Fibroblast of mammary gland (primary cell): ENCODE data around the gene GALNT7.

Source experiments
- DNase-seq: peaks from one replicate; pipeline ENCODE4 v3.0.0-alpha.2; 2010; ENCODE audit warnings: low read depth
- H3K4me3 ChIP-seq: 2 replicates; pipeline ENCODE4 v1.5.1; 2011; ENCODE audit warnings: low read depth, mild to moderate bottlenecking, low read length, moderate library complexity; ENCODE audit not compliant: control insufficient read depth
- CTCF ChIP-seq: conservative IDR thresholded peaks from 2 replicates; pipeline ENCODE4 v1.5.1; 2011; ENCODE audit warnings: low read depth, low read length, inconsistent platforms; ENCODE audit not compliant: control insufficient read depth, insufficient read depth

GALNT7 gene

DNA sequence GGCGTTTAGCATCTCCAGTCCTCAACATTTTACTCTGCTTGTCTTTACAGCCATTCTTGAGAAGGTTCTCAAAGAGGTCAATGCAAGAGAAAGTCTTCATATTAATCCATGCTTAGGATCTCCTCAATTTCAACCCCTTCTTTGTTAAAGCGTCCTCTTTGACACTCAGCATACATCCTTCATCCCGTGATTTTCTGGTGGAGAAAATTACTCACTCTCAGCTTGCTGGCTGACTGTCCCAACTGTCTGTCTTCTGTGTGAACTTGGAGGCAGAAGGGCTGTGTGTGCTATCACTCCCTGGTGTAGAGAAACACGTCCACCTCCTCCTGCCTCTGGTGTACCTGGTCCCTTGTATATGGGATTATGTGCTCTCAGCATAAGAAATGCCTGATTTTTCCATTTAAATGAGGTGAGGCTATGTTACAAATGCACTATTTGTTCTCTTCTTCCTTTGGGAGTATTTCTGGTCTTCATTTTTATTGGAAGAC lies 57.8 kb downstream of the GALNT7 start:
- DNase-seq: no peak
- no peak overlapping the region for H3K4me3 ChIP-seq
- TF ChIP-seq CTCF: no peak

DNA sequence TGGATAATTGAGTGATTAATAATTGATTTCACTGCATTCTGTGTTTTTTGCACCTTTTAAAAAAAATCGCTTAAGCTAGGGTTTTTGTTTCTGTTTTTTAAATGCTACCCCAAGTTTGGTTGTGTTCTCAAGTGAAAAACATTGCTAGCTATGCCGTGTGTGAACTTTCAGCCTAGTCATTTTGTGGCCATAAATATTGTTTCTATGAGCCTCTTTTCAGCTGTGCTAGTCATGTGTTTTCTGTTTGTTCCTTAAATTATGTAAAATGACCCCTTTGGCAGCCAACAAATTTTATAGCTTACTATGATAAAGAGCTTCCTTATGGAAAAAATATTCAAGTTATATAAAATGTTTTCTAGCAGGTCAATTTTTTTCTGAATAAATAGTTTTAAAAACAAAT lies 59.1 kb downstream of the GALNT7 start:
- no peak for TF ChIP-seq CTCF
- no peak for DNase-seq
- no peak overlapping the region for H3K4me3 ChIP-seq

- no peak for TF ChIP-seq CTCF
- no peak for DNase-seq
Measured at GRCh38 chr4:173230062-173230461, 61.5 kb downstream of the GALNT7 start.

GRCh38 chr4:173231916-173232315 lies 63.3 kb downstream of the GALNT7 start:
- peak; percentile 18 for TF ChIP-seq CTCF
- H3K4me3 ChIP-seq: no peak overlapping the region
- peak; percentile 22 for DNase-seq

More at GRCh38 chr4:173230062-173230461, 61.5 kb downstream of the GALNT7 start:
- no peak overlapping the region for H3K4me3 ChIP-seq

GRCh38 chr4:173233857-173234256 lies 65.2 kb downstream of the GALNT7 start:
- no peak for TF ChIP-seq CTCF
- DNase-seq: no peak
- H3K4me3 ChIP-seq: no peak overlapping the region

- no peak for DNase-seq
- no peak for TF ChIP-seq CTCF
- no peak overlapping the region for H3K4me3 ChIP-seq
Measured at GRCh38 chr4:173235050-173235449, 66.4 kb downstream of the GALNT7 start.

DNA sequence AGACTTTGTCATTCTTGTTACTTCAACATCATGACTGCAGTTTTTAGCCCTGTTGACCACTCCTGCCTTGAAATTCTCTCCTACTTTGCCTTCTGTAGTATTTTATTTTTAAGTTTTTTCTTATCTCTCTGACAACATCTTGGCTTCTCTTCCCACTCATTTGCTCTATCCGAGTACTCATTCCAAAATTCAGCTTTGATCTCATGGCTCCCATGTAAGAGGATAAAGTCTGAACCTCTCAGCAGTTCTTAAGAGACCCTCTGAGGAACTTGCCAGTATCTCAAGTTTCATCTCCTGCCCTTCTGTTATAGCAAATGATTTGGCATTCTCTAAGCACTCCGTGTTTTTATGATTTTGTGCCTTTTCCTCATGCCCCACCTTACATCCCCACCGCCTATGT lies 67.7 kb downstream of the GALNT7 start:
- no peak for TF ChIP-seq CTCF
- DNase-seq: no peak
- H3K4me3 ChIP-seq: no peak overlapping the region
